DND-41 (cell line): Measurements from ENCODE around the gene ZSCAN10.

Experiments used
- EZH2 ChIP-seq: IDR thresholded peaks from 3 replicates; pipeline ENCODE4 v1.6.1; 2012; ENCODE audit warnings: borderline replicate concordance, low read depth, mild to moderate bottlenecking, moderate library complexity, low read length, inconsistent platforms; ENCODE audit not compliant: severe bottlenecking
- TF ChIP-seq, protein P1 (sequence below): IDR thresholded peaks from 2 replicates; pipeline ENCODE4 v1.5.1; 2012; ENCODE audit warnings: borderline replicate concordance, low read length, moderate library complexity, mild to moderate bottlenecking; ENCODE audit not compliant: poor library complexity, severe bottlenecking; ENCODE audit errors: extremely low read depth

GRCh38 chr16:3065069-3065741 lies 33.9 kb downstream of the ZSCAN10 start, which contains the start of gene IL32:
- TF ChIP-seq, protein P1, sequence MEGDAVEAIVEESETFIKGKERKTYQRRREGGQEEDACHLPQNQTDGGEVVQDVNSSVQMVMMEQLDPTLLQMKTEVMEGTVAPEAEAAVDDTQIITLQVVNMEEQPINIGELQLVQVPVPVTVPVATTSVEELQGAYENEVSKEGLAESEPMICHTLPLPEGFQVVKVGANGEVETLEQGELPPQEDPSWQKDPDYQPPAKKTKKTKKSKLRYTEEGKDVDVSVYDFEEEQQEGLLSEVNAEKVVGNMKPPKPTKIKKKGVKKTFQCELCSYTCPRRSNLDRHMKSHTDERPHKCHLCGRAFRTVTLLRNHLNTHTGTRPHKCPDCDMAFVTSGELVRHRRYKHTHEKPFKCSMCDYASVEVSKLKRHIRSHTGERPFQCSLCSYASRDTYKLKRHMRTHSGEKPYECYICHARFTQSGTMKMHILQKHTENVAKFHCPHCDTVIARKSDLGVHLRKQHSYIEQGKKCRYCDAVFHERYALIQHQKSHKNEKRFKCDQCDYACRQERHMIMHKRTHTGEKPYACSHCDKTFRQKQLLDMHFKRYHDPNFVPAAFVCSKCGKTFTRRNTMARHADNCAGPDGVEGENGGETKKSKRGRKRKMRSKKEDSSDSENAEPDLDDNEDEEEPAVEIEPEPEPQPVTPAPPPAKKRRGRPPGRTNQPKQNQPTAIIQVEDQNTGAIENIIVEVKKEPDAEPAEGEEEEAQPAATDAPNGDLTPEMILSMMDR = no peak
- no peak for TF ChIP-seq EZH2
